ENCODE results near the gene APOBEC3C.
"Not testable (repeated sequence)": the region's sequence is repeated elsewhere in the genome, so short reads cannot be mapped to it uniquely, and the experiment has no call there.

The APOBEC3C gene
- total RNA-seq = 21.2 to 24.4 reads per million in 2 donors

GRCh38 chr22:39013942-39014722 is at the start of gene APOBEC3C:
APOBEC3C (plus strand) TSS chr22:39014257; CDS start chr22:39014363, 106 bp downstream.
- DNase-seq = peak in 4 of 5 experiments; percentile 54 to 93 (median 68)

- no peak for DNase-seq
Observed at GRCh38 chr22:38964306-38964705, 49.8 kb upstream of the APOBEC3C start.

GRCh38 chr22:38964989-38965388 is 49.1 kb upstream of the APOBEC3C start:
- DNase-seq = no peak

- no peak for DNase-seq
Observed at GRCh38 chr22:38965614-38966379, 48.3 kb upstream of the APOBEC3C start.

- no peak for DNase-seq
Observed at GRCh38 chr22:38966380-38966702, 47.7 kb upstream of the APOBEC3C start.

GRCh38 chr22:38966942-38967341 is 47.1 kb upstream of the APOBEC3C start:
- DNase-seq = no peak

GRCh38 chr22:38967451-38968450 is 46.3 kb upstream of the APOBEC3C start:
- no peak for DNase-seq

- DNase-seq = no peak
Observed at GRCh38 chr22:38968801-38969200, 45.3 kb upstream of the APOBEC3C start.

GRCh38 chr22:38970551-38970950 is 43.5 kb upstream of the APOBEC3C start:
- no peak for DNase-seq

GRCh38 chr22:38971202-38971601 is 42.9 kb upstream of the APOBEC3C start:
- no peak for DNase-seq

- DNase-seq = no peak
Observed at GRCh38 chr22:38971791-38972190, 42.3 kb upstream of the APOBEC3C start.

- no peak for DNase-seq
Observed at GRCh38 chr22:38972558-38972957, 41.5 kb upstream of the APOBEC3C start.

- peak in 4 of 5 experiments; percentile 12 to 61 (median 28) for DNase-seq
Observed at GRCh38 chr22:38973289-38974169, 40.5 kb upstream of the APOBEC3C start.

GRCh38 chr22:38974170-38974825 is 39.8 kb upstream of the APOBEC3C start:
- no peak for DNase-seq

GRCh38 chr22:38974826-38975175 is 39.3 kb upstream of the APOBEC3C start:
- DNase-seq = no peak

- DNase-seq = not testable (repeated sequence)
Observed at GRCh38 chr22:38977289-38977688, 36.8 kb upstream of the APOBEC3C start.

GRCh38 chr22:38980587-38980986 is 33.5 kb upstream of the APOBEC3C start:
- not testable (repeated sequence) for DNase-seq

GRCh38 chr22:38981005-38981991 is 32.8 kb upstream of the APOBEC3C start:
- DNase-seq = peak in 1 of 5 experiments; percentile 29

- DNase-seq = peak in 4 of 5 experiments; percentile 26 to 88 (median 50)
Observed at GRCh38 chr22:38981992-38982927, 31.8 kb upstream of the APOBEC3C start, which contains the start of gene APOBEC3B. APOBEC3B (plus strand) TSS chr22:38982347; CDS start chr22:38982454, 107 bp downstream.

All from T-helper 2 cell (primary cell).